GM12891 (cell line): Measurements from ENCODE around the gene MTMR3.

ENCODE experiments used
- PAX5 ChIP-seq: IDR thresholded peaks from 2 replicates; pipeline ENCODE4 v1.6.1; 2011; ENCODE audit warnings: low read length, moderate library complexity, mild to moderate bottlenecking; ENCODE audit not compliant: insufficient read depth, severe bottlenecking
- POLR2A ChIP-seq: IDR thresholded peaks from 2 replicates; pipeline ENCODE4 v1.6.1; 2011; ENCODE audit warnings: low read depth, low read length, control low read depth
- POLR2AphosphoS5 ChIP-seq: IDR thresholded peaks from 2 replicates; pipeline ENCODE4 v1.6.1; 2011; ENCODE audit warnings: low read depth, low read length, control low read depth
- SPI1 ChIP-seq: IDR thresholded peaks from 2 replicates; pipeline ENCODE4 v1.6.1; 2011; ENCODE audit warnings: low read depth, low read length, control low read depth

GRCh38 chr22:29907753-29908515 lies 25.0 kb downstream of the MTMR3 start:
- TF ChIP-seq POLR2A (no peak), POLR2AphosphoS5 (no peak), PAX5 (no peak), SPI1 (peak; percentile 44)
